Brain microvascular endothelial cell (primary cell): Measurements from ENCODE around the gene PCDHGB4.

Source experiments
- DNase-seq: peaks from one replicate; pipeline ENCODE4 v3.0.0-alpha.2; 2020
- H3K27ac ChIP-seq: fragments of 250-450 bp; sonication (Bioruptor Pico); 2 replicates; pipeline ENCODE4 v1.5.1; 2020; ENCODE audit warnings: mild to moderate bottlenecking, moderate library complexity
- H3K27me3 ChIP-seq: fragments of 250-450 bp; sonication (Bioruptor Pico); replicated peaks from 2 replicates; pipeline ENCODE4 v1.5.1; 2020; ENCODE audit warnings: mild to moderate bottlenecking
- H3K36me3 ChIP-seq: fragments of 250-450 bp; sonication (Bioruptor Pico); replicated peaks from 2 replicates; pipeline ENCODE4 v1.5.1; 2020; ENCODE audit warnings: mild to moderate bottlenecking
- H3K4me3 ChIP-seq: 2 replicates; pipeline ENCODE4 v1.5.1; 2011; ENCODE audit warnings: low read depth, mild to moderate bottlenecking, control low read depth, low read length, moderate library complexity
- in situ Hi-C: cut with HindIII; loops from 2 replicates; pipeline ENCODE4 v1.10.0; 2017; ENCODE audit warnings: low sequenced_read_pairs, low pct_ligation_motif_present
- TF ChIP-seq, protein P1 (sequence below): IDR thresholded peaks from 2 replicates; pipeline ENCODE4 v1.5.1; 2011; ENCODE audit warnings: low read depth, mild to moderate bottlenecking, moderate library complexity, low read length, control low read depth, inconsistent platforms; ENCODE audit errors: missing control alignments

The PCDHGB4 gene

DNA sequence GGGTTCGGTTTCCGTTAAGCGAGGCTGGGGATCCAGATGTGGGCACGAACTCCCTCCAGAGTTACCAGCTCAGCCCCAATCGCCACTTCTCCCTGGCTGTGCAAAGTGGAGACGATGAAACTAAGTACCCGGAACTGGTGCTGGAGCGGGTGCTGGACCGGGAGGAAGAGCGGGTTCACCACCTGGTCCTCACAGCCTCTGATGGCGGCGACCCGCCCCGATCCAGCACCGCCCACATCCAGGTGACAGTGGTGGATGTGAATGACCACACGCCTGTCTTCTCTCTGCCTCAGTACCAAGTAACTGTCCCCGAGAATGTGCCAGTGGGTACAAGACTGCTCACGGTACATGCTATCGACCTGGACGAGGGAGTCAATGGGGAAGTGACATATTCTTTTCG, 4.2 kb upstream of the PCDHGB4 start:
- no peak for DNase-seq
- in situ Hi-C loops, result no loop called here

DNA sequence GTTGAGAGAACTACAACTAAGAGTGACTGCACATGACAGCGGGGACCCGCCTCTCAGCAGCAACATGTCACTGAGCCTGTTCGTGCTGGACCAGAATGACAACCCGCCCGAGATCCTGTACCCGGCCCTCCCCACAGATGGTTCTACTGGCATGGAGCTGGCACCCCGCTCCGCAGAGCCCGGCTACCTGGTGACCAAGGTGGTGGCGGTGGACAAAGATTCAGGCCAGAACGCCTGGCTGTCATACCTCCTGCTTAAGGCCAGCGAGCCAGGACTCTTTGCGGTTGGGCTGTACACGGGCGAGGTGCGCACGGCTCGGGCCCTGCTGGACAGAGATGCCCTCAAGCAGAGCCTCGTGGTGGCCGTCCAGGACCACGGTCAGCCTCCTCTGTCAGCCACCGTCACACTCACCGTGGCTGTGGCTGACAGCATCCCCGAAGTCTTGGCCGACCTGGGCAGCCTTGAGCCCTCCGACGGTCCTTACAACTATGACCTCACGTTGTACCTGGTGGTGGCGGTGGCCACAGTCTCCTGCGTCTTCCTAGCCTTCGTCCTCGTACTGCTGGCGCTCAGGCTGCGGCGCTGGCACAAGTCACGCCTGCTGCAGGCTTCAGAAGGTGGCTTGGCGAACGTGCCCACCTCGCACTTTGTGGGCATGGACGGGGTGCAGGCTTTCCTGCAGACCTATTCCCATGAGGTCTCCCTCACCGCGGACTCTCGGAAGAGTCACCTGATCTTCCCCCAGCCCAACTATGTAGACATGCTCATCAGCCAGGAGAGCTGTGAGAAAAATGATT, 2.8 kb upstream of the PCDHGB4 start:
- Histone ChIP-seq H3K27me3 (no peaks in the 10 kb centered on the region), H3K36me3 (no peaks in the 10 kb centered on the region), H3K4me3 (no peak overlapping the region), H3K27ac (no peak overlapping the region)
- no peak for DNase-seq
- in situ Hi-C loops, result no loop called here
- TF ChIP-seq, protein P1, sequence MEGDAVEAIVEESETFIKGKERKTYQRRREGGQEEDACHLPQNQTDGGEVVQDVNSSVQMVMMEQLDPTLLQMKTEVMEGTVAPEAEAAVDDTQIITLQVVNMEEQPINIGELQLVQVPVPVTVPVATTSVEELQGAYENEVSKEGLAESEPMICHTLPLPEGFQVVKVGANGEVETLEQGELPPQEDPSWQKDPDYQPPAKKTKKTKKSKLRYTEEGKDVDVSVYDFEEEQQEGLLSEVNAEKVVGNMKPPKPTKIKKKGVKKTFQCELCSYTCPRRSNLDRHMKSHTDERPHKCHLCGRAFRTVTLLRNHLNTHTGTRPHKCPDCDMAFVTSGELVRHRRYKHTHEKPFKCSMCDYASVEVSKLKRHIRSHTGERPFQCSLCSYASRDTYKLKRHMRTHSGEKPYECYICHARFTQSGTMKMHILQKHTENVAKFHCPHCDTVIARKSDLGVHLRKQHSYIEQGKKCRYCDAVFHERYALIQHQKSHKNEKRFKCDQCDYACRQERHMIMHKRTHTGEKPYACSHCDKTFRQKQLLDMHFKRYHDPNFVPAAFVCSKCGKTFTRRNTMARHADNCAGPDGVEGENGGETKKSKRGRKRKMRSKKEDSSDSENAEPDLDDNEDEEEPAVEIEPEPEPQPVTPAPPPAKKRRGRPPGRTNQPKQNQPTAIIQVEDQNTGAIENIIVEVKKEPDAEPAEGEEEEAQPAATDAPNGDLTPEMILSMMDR, result no peak

More for the DNA sequence above, 4.2 kb upstream of the PCDHGB4 start:
- Histone ChIP-seq H3K27ac (no peak overlapping the region), H3K36me3 (no peaks in the 10 kb centered on the region), H3K4me3 (no peak overlapping the region), H3K27me3 (no peaks in the 10 kb centered on the region)
- TF ChIP-seq, protein P1, result no peak

DNA sequence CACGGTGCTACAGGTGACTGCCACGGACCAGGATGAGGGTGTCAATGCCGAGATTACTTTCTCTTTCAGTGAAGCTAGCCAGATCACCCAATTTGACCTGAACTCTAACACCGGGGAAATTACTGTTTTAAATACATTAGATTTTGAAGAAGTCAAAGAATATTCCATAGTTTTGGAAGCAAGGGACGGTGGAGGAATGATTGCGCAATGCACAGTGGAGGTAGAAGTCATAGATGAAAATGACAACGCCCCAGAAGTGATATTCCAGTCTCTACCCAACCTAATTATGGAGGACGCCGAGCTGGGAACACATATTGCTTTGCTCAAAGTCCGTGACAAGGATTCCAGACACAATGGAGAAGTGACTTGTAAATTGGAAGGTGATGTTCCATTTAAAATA, 1.2 kb downstream of the PCDHGB4 start:
- H3K27me3 ChIP-seq, result no peaks in the 10 kb centered on the region
- TF ChIP-seq, protein P1, result no peak
- in situ Hi-C loops, result no loop called here

DNA sequence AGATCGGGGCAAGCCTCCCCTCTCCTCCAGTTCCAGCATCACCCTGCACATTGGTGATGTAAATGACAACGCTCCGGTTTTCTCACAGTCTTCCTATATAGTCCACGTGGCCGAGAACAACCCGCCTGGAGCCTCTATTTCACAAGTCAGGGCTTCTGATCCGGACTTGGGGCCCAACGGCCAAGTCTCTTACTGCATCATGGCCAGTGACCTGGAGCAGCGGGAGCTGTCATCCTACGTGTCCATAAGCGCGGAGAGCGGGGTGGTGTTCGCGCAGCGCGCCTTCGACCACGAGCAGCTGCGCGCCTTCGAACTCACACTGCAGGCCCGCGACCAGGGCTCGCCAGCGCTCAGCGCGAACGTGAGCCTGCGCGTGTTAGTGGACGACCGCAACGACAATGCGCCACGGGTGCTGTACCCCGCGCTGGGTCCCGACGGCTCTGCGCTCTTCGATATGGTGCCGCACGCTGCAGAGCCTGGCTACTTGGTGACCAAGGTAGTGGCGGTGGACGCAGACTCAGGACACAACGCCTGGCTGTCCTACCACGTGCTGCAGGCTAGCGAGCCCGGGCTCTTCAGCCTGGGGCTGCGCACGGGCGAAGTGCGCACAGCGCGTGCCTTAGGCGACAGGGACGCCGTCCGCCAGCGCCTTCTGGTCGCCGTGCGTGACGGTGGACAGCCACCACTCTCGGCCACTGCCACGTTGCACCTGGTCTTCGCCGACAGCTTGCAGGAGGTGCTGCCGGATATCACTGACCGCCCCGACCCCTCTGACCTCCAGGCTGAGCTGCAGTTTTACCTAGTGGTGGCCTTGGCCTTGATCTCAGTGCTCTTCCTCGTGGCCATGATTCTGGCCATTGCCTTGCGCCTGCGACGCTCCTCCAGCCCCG, 1.9 kb downstream of the PCDHGB4 start:
- Histone ChIP-seq H3K36me3 (no peaks in the 10 kb centered on the region), H3K4me3 (no peak overlapping the region), H3K27me3 (no peaks in the 10 kb centered on the region), H3K27ac (no peak overlapping the region)
- no peak for DNase-seq
- in situ Hi-C loops, result no loop called here
- TF ChIP-seq, protein P1, result no peak

More for the DNA sequence above, 1.2 kb downstream of the PCDHGB4 start:
- Histone ChIP-seq H3K36me3 (no peaks in the 10 kb centered on the region), H3K4me3 (no peak overlapping the region), H3K27ac (no peak overlapping the region)
- no peak for DNase-seq

DNA sequence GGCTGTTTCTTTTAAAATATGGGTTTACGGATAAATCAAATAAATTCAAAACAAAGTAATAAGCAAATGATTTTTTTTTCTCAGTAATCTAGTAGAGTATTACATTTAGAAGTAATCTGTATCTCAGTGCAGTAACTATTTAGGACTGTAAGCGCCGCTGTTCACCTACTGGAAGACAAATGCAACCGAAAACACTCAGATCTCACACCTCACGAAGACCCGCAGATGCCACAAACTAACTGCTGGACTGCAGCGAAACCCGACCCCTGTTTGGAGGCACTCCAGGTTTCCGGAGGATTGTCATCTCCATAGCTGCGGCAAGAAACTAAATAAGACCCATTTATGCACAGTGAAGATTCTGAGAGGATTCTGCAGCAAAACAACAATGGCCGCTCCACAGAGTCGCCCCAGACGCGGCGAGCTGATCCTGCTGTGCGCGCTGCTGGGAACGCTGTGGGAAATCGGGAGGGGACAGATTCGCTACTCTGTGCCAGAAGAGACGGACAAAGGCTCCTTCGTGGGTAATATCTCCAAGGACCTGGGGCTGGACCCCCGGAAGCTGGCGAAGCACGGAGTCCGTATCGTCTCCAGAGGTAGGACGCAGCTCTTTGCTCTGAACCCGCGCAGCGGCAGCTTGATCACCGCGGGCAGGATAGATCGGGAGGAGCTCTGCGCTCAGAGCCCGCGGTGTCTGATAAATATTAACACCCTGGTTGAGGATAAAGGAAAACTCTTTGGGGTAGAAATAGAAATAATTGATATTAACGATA, 5.1 kb downstream of the PCDHGB4 start, which contains the start of gene PCDHGA8:
Gene PCDHGA8, plus strand, starts transcription at position 205 of the 770 bp plus-strand sequence. Its CDS starts 181 bp downstream, at position 386.
- no peak for DNase-seq
- in situ Hi-C loops, result no loop called here
- H3K36me3 ChIP-seq, result no peaks in the 10 kb centered on the region
- no peaks in the 10 kb centered on the region for H3K27me3 ChIP-seq
- H3K4me3 ChIP-seq, result no peak within 1 kb of the TSS
- TF ChIP-seq, protein P1, result peak; percentile 21
- no peak within 1 kb of the TSS for H3K27ac ChIP-seq
